Mononuclear cell (primary cell): ENCODE measurements around the gene YTHDF1. TPM values are rescaled to one million over a fixed set of nuclear protein-coding genes. Genes with fewer than 3 reads are reported as not detected.

Source experiments
- H3K27me3 ChIP-seq: 2 replicates; pipeline ENCODE4 v1.6.0; 2011; ENCODE audit warnings: low read length, control low read depth; ENCODE audit not compliant: insufficient read depth
- H3K4me1 ChIP-seq: 2 replicates; pipeline ENCODE4 v1.5.1; 2011; ENCODE audit warnings: mild to moderate bottlenecking, low read length, control low read depth; ENCODE audit not compliant: insufficient read depth
- H3K4me3 ChIP-seq: 2 replicates; pipeline ENCODE4 v1.5.1; 2011; ENCODE audit warnings: mild to moderate bottlenecking, low read length, moderate library complexity
- H3K9me3 ChIP-seq: 2 replicates; pipeline ENCODE4 v1.5.1; 2011; ENCODE audit warnings: low read depth, mild to moderate bottlenecking, control low read depth, low read length
- total RNA-seq: library from RNA; depleted of rRNA; stranded (reverse); fragments of >200 nt; gene quantifications from one replicate; pipeline ENCODE4 v1.2.3, GENCODE V29; 2012

YTHDF1 gene
- total RNA-seq, 1 donor = 34.0 TPM

- Histone ChIP-seq H3K27me3 (peaks cover 16% of the 10 kb centered on the region), H3K4me3 (no peak overlapping the region), H3K4me1 (no peaks in the 10 kb centered on the region), H3K9me3 (peaks cover 11% of the 10 kb centered on the region)
Measured at GRCh38 chr20:63148696-63149095, 67.2 kb downstream of the YTHDF1 start.

DNA sequence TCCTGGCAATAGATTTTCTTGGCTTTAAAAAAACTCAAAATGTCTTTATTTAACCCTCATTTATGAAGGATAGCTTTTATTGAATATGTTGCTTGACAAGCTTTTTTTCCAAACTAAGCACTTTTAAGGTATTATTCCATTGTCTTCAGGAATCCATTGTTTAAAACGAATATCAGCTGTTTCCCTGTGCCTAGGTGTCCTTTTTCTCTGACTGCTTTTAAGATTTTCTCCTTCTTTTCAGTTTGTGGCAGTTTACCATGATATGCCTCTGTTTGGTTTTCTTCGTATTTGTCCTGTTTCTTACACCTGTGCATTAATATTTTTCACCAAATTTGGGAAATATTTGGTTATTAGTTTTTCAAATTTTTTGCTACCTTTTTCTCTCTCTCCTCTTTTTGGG, 68.4 kb downstream of the YTHDF1 start:
- Histone ChIP-seq H3K27me3 (peaks cover 16% of the 10 kb centered on the region), H3K4me1 (no peaks in the 10 kb centered on the region), H3K9me3 (peaks cover 11% of the 10 kb centered on the region), H3K4me3 (no peak overlapping the region)

Other genes starting within 250 kb of the YTHDF1 start
- gene BHLHE23, start 209.2 kb downstream of the YTHDF1 start, total RNA-seq = not detected
- gene BIRC7, start 19.8 kb upstream of the YTHDF1 start, total RNA-seq = 0.21 TPM
- not detected for gene NKAIN4, start 38.3 kb upstream of the YTHDF1 start, total RNA-seq
- gene ARFGAP1, start 56.7 kb upstream of the YTHDF1 start, total RNA-seq = 36.4 TPM
- not detected for gene COL20A1, start 77.1 kb upstream of the YTHDF1 start, total RNA-seq
- not detected for gene CHRNA4, start 145.2 kb upstream of the YTHDF1 start, total RNA-seq